PC-3 (cell line): Measurements from ENCODE around the gene TXNRD1. TPM values are rescaled to one million over a fixed set of nuclear protein-coding genes. Genes with fewer than 3 reads are reported as not detected.

ENCODE experiments used
- ATAC-seq: fragments of 200-7000 bp; cut with Tn5 transposase; 2 replicates; pipeline ENCODE4 v1.9.1; 2020; ENCODE audit warnings: mild to moderate bottlenecking, moderate library complexity
- BruUV-seq: library from RNA; stranded (reverse); fragments of 400-500 nt; replicated peaks from 2 replicates; lab custom pipeline; 2021; lab: Mats Ljungman, UMichigan
- CTCF ChIA-PET: fragments of 300-600 bp; sonication (Branson Sonifier 250); formaldehyde crosslinking; loops from one replicate; lab custom pipeline; 2022; ENCODE audit warnings: antibody characterized with exemption; lab: Charles Lee
- POLR2A ChIA-PET: fragments of 300-600 bp; sonication (Branson Sonifier 250); formaldehyde crosslinking; loops from one replicate; lab custom pipeline; 2022; ENCODE audit warnings: antibody characterized with exemption; ENCODE audit not compliant: unreplicated experiment; lab: Charles Lee
- DNase-seq: peaks from one replicate; pipeline ENCODE4 v3.0.0-alpha.2; 2015
- H2AFZ ChIP-seq: fragments of 300-600 bp; sonication (generic); 2 replicates; pipeline ENCODE4 v1.6.0; 2016; ENCODE audit warnings: antibody characterized with exemption, low read length
- H3F3A ChIP-seq: fragments of 300-600 bp; sonication (generic); one replicate; pipeline ENCODE4 v1.6.0; 2017; ENCODE audit warnings: antibody characterized with exemption, low read length, control low read depth, mild to moderate bottlenecking; ENCODE audit not compliant: unreplicated experiment
- H3K27ac ChIP-seq: fragments of 300-600 bp; sonication (generic); 2 replicates; pipeline ENCODE4 v1.5.1; 2016; ENCODE audit warnings: mild to moderate bottlenecking, low read length
- H3K27me3 ChIP-seq: fragments of 300-600 bp; sonication (generic); 2 replicates; pipeline ENCODE4 v1.6.1; 2016; ENCODE audit warnings: low read length, mixed read lengths
- H3K36me3 ChIP-seq: fragments of 300-600 bp; sonication (generic); 2 replicates; pipeline ENCODE4 v1.6.1; 2016; ENCODE audit warnings: low read depth, mixed run types, low read length, mixed read lengths
- H3K4me1 ChIP-seq: fragments of 300-600 bp; sonication (generic); 2 replicates; pipeline ENCODE4 v1.5.1; 2016; ENCODE audit warnings: low read length; ENCODE audit not compliant: insufficient read depth
- H3K4me2 ChIP-seq: fragments of 300-600 bp; sonication (generic); 2 replicates; pipeline ENCODE4 v1.6.0; 2016; ENCODE audit warnings: low read length
- H3K4me3 ChIP-seq: fragments of 300-600 bp; sonication (generic); 2 replicates; pipeline ENCODE4 v1.5.1; 2016; ENCODE audit warnings: mild to moderate bottlenecking, low read length, mixed read lengths
- H3K79me2 ChIP-seq: fragments of 300-600 bp; sonication (generic); 2 replicates; pipeline ENCODE4 v1.6.1; 2017; ENCODE audit warnings: low read length, mixed read lengths
- H3K9ac ChIP-seq: fragments of 300-600 bp; sonication (generic); 2 replicates; pipeline ENCODE4 v1.6.0; 2016; ENCODE audit warnings: mild to moderate bottlenecking, low read length
- H3K9me2 ChIP-seq: fragments of 300-600 bp; sonication (generic); replicated peaks from 2 replicates; pipeline ENCODE4 v1.6.1; 2016; ENCODE audit warnings: mixed run types, low read length, mixed read lengths
- H3K9me3 ChIP-seq: fragments of 300-600 bp; sonication (generic); 2 replicates; pipeline ENCODE4 v1.6.1; 2016; ENCODE audit warnings: low read length, mixed read lengths
- H4K20me1 ChIP-seq: fragments of 300-600 bp; sonication (generic); 2 replicates; pipeline ENCODE4 v1.6.1; 2016; ENCODE audit warnings: low read length, mixed read lengths
- EZH2 ChIP-seq: fragments of 300-600 bp; sonication (generic); IDR thresholded peaks from one replicate; pipeline ENCODE4 v1.6.1; 2017; ENCODE audit warnings: antibody characterized with exemption, mild to moderate bottlenecking, low read length; ENCODE audit not compliant: unreplicated experiment
- EZH2phosphoT487 ChIP-seq: fragments of 300-600 bp; sonication (generic); IDR thresholded peaks from 2 replicates; pipeline ENCODE4 v1.6.1; 2018; ENCODE audit warnings: mild to moderate bottlenecking, antibody characterized with exemption, low read length, borderline replicate concordance
- intact Hi-C: fragments of 100-400 bp; cut with micrococcal nuclease; formaldehyde crosslinking; loops from 2 replicates; pipeline ENCODE4 v1.9.0; 2023
- total RNA-seq: library from RNA; depleted of rRNA; stranded (reverse); fragments of >200 nt; gene quantifications from 2 replicates; pipeline ENCODE4 v1.2.3, GENCODE V29; 2014
- TF ChIP-seq, protein P1 (sequence below): fragments of 300-600 bp; sonication (generic); conservative IDR thresholded peaks from 2 replicates; pipeline ENCODE4 v1.5.1; 2017; ENCODE audit warnings: antibody characterized with exemption, low read depth, mild to moderate bottlenecking, low read length

Gene TXNRD1
- total RNA-seq, 1 experiment from 2014 or later: 419 TPM

DNA sequence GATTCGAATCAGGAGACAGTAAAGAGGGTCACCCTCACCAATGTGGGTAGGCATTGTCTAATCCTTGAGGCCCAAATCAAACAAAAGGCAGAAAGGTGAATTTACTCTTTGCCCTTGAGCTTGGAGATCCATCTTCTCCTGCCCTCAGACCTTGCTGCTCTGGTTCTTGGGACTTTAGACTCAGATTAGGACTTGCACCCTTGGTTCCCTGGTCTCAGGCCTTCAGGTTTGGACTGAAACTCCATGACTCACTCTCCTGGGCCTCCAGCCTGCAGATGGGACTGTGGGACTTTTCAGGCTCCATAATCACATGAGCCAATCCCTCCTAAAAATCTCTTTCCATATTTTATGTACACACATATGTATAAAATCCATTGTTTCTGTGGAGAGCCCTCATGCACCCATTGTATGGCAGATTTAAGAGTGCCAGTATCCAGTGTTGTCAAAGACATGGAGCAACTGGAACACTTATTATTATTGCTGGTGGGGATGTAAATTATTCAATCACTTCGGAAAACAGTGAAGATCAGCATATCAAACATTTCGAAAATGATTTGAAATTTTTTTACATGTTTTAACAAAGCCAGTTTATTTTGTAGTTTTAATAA lies 136.6 kb downstream of the TXNRD1 start:
- no peaks in the 10 kb centered on the region for H3K9me2 ChIP-seq
- BruUV-seq: no TSS peak
- H3F3A ChIP-seq: peaks cover 36% of the 10 kb centered on the region
- no peaks in the 10 kb centered on the region for H3K27me3 ChIP-seq
- H3K4me1 ChIP-seq: peaks cover 6% of the 10 kb centered on the region; the same call in 1 of the 2 replicates
- ATAC-seq: no peak
- intact Hi-C loops: no loop called here
- H3K4me2 ChIP-seq: no peak overlapping the region
- DNase-seq: no peak
- H3K27ac ChIP-seq: no peak overlapping the region
- CTCF ChIA-PET: no interaction called here
- POLR2A ChIA-PET: interaction anchor here (0.7 kb wide), 1 partner anchor 13 kb away, joined by 3 read pairs; no protein-coding TSS in a partner anchor
- H2AFZ ChIP-seq: no peak overlapping the region
- no peak for TF ChIP-seq EZH2phosphoT487
- TF ChIP-seq EZH2: no peak
- TF ChIP-seq, protein P1, sequence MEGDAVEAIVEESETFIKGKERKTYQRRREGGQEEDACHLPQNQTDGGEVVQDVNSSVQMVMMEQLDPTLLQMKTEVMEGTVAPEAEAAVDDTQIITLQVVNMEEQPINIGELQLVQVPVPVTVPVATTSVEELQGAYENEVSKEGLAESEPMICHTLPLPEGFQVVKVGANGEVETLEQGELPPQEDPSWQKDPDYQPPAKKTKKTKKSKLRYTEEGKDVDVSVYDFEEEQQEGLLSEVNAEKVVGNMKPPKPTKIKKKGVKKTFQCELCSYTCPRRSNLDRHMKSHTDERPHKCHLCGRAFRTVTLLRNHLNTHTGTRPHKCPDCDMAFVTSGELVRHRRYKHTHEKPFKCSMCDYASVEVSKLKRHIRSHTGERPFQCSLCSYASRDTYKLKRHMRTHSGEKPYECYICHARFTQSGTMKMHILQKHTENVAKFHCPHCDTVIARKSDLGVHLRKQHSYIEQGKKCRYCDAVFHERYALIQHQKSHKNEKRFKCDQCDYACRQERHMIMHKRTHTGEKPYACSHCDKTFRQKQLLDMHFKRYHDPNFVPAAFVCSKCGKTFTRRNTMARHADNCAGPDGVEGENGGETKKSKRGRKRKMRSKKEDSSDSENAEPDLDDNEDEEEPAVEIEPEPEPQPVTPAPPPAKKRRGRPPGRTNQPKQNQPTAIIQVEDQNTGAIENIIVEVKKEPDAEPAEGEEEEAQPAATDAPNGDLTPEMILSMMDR: no peak
- H3K36me3 ChIP-seq: peaks cover 60% of the 10 kb centered on the region
- H3K4me3 ChIP-seq: no peak overlapping the region
- no peak overlapping the region for H3K9ac ChIP-seq
- H4K20me1 ChIP-seq: peaks cover 31% of the 10 kb centered on the region
- H3K79me2 ChIP-seq: peaks cover 29% of the 10 kb centered on the region
- no peaks in the 10 kb centered on the region for H3K9me3 ChIP-seq

DNA sequence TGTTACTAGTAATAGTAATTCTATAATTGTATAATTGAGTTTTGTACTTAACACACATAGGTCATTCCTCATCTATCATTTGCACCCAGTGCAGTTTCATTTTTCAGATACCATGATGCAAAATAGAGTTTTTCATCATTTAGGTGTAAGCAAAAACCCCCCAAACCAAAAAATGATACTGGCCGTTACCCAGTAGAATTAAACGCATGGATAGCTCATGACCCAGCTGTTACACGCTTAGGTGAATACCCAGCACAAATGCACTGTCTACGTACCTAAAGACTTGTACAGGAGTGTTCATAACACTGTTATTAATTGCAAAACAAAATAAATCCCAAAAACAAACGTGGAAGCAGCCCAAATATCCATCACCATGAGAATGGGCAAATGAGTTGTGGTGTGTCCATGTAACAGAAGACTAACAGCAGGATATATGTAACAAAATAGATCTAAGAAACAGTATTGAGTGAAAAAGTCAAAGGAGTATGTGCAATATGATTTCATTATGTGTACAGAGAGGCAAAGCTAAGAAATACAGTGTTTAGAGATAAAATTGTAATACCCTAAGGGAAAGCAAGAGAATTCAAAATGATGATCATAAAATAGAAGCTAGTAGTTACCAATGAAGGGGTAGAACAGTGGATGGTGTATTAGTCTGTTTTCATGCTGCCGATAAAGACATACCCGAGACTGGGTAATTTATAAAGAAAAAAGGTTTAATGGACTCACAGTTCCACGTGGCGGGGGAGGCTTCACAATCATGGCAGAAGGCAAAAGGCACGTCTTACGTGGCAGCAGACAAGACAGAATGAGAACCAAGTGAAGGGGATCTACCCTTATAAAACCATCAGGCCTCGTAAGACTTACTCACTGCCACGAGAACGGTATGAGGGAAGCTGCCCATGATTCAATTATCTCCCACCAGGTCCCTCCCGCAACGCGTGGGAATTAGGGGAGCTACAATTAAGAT lies 137.7 kb downstream of the TXNRD1 start:
- H3K27me3 ChIP-seq: no peaks in the 10 kb centered on the region
- no peak overlapping the region for H3K27ac ChIP-seq
- ATAC-seq (no peak), DNase-seq (no peak)
- H3K9me2 ChIP-seq: no peaks in the 10 kb centered on the region
- H3K4me3 ChIP-seq: no peak overlapping the region
- BruUV-seq: no TSS peak
- intact Hi-C loops: no loop called here
- TF ChIP-seq, protein P1: no peak
- peaks cover 38% of the 10 kb centered on the region for H3F3A ChIP-seq
- peaks cover 22% of the 10 kb centered on the region for H3K79me2 ChIP-seq
- H3K4me2 ChIP-seq: no peak overlapping the region
- no peaks in the 10 kb centered on the region for H3K4me1 ChIP-seq
- CTCF ChIA-PET: no interaction called here
- H3K9ac ChIP-seq: no peak overlapping the region
- POLR2A ChIA-PET: interaction anchor here (0.6 to 0.7 kb wide), 2 partner anchors 14 to 296 kb away, joined by 3 read pairs; no protein-coding TSS in a partner anchor
- peaks cover 22% of the 10 kb centered on the region for H4K20me1 ChIP-seq
- peaks cover 49% of the 10 kb centered on the region for H3K36me3 ChIP-seq
- no peaks in the 10 kb centered on the region for H3K9me3 ChIP-seq
- H2AFZ ChIP-seq: no peak overlapping the region
